Posterior vena cava (tissue), 2 donors: ENCODE data around the gene KCNG2. TPM values are rescaled to one million over a fixed set of nuclear protein-coding genes. Genes with fewer than 3 reads are reported as not detected.

Experiments
- DNase-seq: peaks from one replicate; pipeline ENCODE4 v3.0.0-alpha.2; 2020; ENCODE audit warnings: low spot score
- intact Hi-C, 2 donors: fragments of 100-400 bp; cut with DNase I; formaldehyde crosslinking; loops; one replicate each; pipeline versions ENCODE4 v1.14.1 to v1.14.2; 2022 to 2023
- total RNA-seq, 2 donors: library from RNA; stranded (reverse); fragmentation: NEBNext Ultra II Directional; extraction: Animal tissue kit (Norgen Biotek cat#: 25700); gene quantifications; one replicate each; pipeline ENCODE4 v1.2.1, GENCODE V29; 2021
- donor health status: DM: yes; HTN: yes; CAD: no.
- donor health status: DM: yes; HTN: yes; CAD: no.

The KCNG2 gene
- total RNA-seq, 2 donors from 2014 or later, result 0.38 to 0.56 TPM

DNA sequence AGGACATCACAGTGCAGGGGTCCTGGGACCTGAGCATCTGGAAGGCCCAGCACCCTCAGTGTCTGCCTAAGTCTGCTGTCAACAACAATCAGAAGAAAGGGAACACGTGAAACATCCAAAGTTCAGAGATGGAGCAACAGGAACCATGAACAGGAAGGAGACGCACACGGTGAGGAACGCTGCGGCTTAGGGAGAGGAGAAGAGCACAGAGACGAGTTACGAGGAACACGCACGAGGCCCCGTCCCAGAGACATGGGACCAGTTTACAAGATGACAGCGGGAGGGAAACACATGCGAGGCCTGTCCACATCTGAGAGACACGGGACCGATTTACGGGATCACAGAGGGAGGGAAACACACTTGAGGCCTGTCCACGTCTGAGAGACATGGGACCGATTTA lies 2.9 kb upstream of the KCNG2 start:
- DNase-seq, result peak; percentile 76
- intact Hi-C loops, result no loop called here

DNA sequence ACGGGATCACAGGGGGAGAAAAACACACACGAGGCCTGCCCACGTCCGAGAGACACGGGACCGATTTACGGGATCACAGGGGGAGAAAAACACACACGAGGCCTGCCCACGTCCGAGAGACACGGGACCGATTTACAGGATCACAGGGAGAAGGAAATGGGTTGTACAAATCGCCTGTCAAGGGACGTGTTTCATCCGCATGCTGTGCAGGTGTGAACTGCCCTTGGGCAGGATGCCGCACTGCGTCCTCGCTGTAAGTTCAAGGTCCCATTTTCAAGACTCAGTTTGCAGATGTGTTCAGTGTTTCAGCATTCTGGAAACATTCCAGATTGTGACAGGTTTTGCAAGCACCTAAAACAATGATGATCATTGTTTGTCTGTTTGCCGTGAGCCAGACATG lies 2.3 kb upstream of the KCNG2 start:
- peak; percentile 66 for DNase-seq
- intact Hi-C loops, result no loop called here

DNA sequence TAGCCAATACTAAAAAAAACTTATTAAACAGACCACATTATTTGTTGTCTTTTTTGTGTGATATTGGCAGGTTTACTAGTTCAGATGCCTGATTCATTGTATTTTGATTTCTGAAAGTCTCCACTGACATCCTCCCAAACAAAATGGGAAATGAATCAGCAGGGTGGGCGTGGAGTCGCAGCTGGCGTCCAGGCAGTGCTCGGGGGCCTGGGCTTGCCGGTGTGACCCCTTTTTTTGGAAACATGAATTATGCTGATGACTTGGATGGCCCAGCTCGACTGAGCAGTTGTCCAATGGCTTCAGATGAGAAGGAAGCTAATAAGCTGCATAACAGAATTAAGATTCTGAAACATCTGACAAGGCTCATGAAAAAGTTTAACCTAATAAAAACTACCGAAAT lies 1.7 kb upstream of the KCNG2 start:
- intact Hi-C loops, result no loop called here
- peak; percentile 34 for DNase-seq

DNA sequence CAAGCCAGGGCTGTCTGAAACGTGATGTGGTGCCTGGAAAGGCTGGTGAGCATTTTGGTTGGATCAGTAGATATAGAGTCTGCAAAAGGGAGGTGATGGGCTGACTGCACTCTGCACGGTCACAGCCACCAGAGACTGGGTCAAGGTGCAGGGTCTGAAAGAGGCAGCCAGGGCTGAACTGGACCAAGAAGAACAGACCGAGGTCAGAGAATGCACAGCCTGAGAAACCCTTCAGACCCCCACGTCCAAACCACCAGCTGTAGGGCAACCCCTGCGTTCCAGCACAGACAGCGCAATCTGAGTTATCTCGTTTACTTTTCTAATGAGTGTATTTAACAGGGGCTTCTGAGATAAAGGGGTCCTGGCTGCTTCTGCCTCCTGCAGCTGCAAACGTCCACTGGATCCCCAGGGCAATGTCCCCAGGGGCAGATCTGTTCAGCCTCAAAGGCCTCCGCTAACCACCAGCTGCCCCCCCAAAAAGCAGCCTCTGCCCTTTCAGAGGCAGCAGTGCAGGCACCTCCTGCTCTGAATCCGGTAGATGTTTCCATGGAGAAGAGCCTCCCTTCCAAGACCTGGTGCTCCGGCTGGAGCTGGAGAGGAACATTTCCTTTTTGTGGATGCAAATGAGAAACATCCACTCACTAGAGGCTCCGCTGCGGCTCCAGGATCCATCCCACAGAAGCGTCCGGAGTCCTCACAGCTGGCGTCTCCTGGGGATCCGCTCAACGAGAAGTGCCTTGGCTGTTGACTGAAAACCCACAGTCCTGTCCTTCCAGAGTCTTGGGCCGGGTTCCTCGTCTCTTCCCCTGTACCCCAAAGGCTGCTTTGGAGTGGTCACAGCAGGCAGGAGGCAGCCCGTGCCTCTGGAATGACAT lies 970 bp upstream of the KCNG2 start:
- intact Hi-C loops, result no loop called here
- peak; percentile 61 for DNase-seq

DNA sequence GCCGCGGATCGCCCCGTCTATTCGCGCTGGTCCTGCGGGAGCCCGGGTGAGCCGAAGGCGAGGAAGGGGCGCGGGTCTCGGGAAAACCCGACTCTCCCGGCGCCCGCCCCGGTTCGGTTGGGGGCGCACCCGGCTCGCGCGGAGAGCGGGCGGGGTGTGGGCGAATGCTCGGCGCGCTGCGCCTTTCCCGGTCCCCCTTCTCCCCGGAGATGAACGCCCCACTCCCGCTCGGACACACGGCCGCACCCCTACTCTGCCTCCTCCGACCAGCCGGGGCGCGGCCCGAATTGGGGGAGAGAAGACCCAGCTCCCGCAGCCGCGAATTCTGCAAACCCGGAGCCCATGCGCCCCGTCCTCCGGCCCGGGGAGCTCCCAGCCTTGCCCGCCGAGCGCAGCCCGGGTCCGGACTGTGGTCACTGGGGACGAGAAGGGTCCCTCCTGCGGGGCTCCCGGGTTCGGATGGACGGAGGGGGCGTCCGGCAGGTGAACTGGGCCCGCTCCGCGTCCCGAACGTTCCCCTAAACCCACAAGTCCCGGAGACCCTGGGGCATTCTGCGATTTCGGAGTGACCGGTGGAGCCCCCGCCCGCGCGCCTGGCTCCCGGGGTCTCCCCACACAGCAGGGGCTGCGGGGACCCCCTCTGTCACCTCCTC lies 734 bp downstream of the KCNG2 start:
- peak; percentile 72 for DNase-seq
- intact Hi-C loops, result no loop called here

DNA sequence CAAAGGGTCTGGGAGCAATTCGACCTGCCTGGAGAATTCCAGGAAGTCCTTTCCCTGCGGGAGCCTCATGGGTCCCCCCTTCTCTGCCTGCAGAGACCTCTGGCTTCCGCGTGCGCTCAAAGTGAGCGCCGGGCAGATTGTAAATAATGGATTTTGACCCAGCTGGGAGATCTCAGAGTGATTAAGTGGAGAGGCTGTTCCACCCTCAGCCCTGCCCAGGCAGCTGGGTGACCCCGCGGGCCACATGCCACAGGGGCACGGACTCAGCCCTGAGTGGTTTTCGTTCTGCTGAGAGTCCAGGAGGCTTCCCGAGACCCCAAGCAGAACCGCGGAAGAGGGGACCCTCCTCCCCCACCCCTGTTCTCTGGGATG lies 1.2 kb downstream of the KCNG2 start:
- intact Hi-C loops, result no loop called here
- DNase-seq, result peak; percentile 61

DNA sequence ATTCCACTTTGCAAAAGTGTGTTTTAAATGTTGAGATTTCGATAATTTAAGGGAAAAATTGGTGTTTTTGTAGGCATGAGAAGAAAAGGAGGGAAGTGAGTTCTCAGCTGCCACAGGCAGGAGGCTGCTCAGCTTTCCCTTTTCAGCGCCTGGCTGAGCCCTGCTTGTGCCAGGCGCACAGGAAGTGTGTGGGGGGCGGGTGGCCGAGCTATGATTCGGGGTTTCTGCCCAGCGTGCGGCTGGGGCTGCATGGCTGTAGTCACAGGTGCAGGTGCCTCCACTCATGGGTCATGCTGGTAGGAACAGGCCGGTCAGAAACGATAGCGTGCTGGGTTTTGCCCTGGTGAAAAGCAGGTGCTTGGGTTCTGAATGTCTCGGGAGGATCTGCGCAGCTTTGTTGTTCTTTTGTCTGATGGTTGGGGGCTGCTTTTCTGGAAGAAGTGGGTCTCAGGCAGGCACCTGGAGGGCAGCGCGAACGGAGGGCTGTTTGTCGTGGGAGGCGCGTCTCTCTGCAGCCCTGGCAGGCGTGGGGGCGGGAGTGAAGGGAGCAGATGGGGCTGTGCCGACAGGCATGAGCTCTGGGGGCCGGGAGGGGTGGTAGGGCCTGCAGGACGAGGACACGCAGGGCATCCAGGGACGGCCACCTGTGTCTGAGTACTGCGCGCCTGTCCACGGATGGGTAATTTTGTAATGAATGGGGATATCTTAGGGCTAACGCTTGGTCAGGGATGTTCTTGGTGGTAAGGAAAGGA lies 2.1 kb downstream of the KCNG2 start:
- intact Hi-C loops, result no loop called here

DNA sequence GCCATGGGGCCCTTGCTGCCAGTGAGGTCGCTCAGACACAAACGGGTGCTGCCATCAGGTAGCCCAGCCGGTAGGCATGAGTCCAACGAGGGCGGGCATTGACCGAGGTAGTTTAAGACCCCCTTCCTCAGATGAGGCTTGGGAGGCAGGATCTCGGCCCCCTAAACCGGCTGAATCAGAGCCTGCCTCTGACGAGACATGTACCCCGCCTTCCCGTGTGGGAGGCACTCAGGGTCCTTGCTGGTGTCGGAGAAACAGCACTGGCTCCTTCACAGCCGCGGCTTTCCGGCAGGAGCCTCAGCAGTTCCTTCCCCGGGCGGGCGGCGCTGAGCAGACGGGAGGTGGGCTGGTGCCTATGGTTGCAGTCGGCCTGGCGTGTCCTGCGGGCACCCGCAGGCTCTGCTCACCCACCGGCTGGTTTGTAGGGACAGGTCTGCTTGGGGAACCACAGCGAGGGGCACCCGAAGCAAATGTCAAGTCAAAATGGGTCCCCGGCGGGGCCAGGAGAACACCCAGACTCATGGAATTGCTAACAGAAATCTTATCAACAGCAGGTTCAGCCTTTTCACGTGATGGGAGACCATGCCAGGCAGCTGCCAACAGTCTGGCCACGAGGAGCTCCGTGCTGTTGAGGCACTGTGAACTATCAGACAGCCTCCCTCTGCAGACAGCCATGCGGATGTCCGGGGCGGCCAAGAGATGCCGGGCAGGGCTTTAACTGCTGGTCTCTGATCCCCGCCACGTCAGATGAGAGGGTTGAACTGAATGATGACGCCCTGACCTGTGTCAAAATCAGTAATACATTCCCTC lies 2.8 kb downstream of the KCNG2 start:
- DNase-seq, result peak; percentile 80

More for the DNA sequence above, 2.1 kb downstream of the KCNG2 start:
- peak; percentile 72 for DNase-seq

DNA sequence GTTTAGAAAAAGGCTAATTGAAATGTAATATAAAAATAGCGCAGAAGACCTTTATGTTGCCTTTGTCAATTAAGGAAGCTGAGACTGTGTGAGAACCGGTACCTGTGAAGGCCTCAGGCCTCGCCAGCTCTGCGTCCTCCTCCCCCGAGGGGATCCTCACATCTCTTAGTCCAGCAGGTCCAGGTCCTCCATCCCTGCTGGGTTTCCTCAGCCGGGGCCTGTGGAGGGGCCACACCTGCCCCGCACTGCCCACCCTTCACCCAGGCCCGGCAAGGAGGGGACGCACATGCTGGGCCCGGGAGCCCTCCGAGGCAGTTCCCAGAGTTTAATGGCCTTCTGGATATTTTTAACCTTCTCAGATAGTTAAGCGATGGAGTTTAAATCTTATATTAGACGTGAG lies 3.5 kb downstream of the KCNG2 start:
- intact Hi-C loops, result no loop called here
- DNase-seq, result peak; percentile 63

More for the DNA sequence above, 2.8 kb downstream of the KCNG2 start:
- intact Hi-C loops, result no loop called here

DNA sequence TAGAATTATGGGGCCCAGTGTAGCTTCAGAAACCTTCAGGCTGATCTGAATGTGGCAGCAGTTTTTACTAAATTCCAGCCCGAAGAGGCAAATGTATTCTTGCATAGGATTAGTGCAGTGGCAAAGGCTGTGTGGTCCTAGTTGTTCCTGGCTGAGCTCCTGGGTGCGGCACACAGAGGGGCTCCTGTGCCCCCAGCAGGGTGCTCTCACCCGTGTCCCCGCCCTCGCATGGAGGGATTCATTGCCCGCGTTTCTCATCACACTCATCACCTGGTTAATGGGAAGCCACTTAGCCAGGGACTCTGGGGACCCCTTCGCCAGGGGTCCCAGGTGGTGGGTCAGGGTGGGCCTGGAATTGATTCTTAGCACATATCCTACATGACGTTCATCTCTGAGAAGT lies 3.9 kb downstream of the KCNG2 start:
- intact Hi-C loops, result no loop called here
- DNase-seq, result peak; percentile 38

DNA sequence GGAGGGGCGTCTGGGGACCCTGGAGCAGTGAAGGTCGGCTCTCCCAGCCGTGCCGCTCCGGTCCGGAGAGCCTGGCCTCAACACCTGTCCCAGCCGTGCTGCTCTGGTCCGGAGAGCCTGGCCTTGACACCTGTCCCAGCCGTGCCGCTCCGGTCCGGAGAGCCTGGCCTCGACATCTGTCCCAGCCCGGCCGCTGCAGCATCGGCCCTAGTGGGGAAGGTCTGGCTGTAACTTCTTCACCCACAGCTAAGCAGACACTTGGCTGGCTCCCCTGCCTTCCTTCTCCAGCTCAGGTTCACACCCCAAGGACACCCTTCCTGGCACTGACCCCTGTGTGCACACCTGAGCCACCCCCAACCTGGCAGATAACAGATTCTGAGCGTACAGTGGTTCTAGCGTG lies 4.6 kb downstream of the KCNG2 start:
- DNase-seq, result peak; percentile 63

DNA sequence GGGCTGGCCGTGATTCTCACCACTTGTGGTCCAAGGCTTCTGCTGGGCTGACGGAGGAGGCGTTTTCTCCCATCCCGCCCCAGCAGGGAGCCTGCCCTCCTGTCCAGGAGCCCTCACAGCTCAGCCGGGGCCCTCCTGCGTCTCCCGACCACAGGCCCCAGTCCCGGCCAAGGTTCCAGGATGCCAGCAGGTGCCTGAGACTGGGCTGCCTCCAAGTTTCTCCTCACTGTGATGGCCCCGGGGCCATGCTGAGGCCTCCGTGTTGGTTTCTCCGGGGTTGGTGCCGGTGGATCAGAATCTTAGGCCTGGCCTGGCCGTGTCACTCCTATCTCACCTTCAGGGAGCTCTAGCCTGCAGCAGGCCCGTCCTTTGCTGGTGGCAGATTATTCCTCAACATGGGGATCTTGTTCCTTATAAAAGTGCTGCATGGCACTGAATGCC lies 5.9 kb downstream of the KCNG2 start:
- intact Hi-C loops, result no loop called here
- DNase-seq, result peak; percentile 73

More for the DNA sequence above, 4.6 kb downstream of the KCNG2 start:
- intact Hi-C loops, result no loop called here

DNA sequence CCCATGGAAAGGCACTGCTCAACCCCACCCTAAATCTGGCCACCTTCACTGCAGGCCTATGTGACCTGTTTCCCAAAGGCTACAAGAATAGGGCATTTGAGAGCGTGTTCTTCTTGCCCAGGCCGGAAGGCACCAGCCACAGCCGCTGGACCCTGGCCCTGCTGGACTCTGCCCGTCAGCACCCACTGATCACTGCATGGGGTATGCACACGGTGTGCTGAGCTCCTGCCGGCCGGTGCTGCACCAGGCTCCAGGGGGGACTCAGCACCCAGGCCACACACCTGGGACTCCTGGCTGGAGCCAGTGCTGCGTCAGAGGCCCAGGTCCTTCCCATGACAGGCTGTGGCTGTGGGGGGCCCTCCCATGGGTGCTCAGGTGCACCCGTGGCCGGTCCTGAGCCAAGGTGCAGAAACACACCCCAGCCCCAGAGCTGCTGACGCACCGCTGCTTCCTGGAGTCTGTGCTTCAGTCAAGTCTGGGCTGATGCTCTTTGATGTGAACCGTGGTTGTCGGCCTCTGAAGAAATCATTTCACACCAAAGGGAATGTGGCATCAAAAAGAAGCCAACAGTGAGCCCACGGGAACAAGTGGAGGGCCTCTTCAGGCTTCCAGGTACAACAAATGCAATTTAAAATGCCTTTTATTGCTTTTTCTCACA lies 6.5 kb downstream of the KCNG2 start:
- intact Hi-C loops, result no loop called here
- peak; percentile 58 for DNase-seq

DNA sequence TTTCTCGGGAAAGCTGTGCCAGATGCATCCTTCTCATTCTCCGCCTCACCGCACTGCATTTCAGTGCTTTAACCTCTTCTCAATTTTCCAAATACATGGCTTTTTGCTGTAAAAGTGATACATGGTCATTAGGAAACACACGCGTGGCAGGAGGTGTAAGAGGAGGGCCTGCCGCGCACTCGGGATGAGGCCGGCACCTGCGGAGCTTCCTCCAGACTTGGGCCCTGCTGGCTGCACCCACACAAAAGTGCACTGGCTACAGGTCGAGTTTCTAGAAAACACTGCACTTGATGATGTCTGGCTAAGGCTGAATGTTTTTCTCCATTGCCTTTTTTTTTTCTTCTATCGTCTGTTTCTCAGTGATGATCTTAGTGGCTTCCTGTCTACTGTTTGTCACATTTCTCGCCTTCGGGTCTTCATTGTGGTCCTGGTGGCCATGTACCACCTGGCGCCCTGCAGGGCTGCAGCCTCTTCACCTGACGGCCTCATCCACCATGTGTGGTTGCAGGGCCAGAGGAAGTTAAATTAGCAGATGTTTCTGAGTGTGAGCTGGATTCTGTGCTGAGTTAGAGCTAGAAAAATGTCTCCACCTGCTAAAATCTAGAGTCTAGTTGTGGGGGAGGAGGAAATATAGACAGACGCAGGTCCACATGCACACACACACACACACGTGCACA lies 7.6 kb downstream of the KCNG2 start:
- no peak for DNase-seq
- intact Hi-C loops, result no loop called here

DNA sequence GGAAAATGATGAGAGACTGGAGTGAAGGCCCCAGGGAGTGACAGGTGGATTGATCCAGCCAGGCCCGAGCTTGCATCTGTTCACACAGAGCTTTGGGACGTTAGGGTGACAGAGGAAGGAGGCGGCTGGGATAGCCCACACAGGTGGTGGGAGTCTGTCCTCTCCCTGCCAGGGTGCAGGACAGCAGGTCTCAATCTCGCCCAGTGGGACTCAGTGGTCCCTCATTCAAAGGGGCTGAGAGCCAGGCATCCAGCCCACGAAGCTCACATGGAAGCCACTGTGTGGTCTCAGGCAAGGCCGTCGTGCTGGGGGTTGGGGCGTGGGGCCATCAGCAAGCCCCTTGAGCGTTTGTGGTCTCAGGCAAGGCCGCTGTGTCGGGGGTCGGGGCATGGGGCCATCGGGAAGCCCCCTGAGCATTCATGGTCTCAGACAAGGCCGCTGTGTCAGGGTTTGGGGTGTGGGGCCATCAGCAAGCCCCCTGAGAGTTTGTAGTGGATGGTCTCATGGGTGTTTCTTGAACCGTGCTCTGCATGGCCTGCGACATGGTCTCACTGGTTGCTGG lies 8.3 kb downstream of the KCNG2 start:
- intact Hi-C loops, result no loop called here
- no peak for DNase-seq

DNA sequence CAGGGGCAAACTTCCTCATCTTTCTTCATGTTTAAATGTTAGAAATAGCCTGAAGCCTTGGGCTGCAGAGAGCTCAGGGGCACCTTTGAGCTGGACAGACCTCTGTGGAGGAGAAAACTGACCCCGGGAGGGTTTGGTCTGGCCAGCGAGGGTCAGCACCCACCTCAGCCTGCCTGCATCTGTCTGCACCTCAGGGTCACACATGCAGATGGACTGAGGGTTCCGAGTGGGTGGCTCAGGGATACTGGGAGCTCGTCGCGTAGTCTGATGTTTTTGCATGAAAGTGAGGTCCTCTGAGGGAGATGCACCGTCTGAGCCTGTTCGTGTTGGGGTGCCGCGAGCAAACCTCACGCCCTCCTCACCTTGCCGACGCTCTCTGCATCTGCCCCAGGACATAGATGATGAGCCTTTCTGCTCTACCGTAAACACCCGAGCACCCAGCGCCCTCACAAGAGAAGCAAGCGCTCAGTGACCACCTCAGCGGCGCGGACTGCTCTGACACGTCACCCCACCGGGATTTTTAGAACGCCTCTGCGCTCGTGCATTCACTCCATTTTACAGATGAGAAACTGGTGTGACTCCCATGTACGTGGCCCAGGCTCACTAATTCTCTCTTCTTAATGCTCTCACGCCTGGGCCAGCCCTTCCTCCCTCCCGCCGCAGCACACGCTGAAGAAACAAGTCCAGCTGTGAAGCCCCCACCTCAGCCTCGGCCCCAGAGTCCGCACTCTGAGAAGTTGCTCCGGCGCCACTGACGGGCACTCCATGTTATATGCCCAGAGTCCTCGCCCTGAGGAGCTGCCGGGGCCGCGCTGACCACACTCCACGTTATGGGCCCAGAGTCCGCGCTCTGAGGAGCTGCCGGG lies 9.5 kb downstream of the KCNG2 start:
- peak; percentile 49 for DNase-seq
- intact Hi-C loops, result no loop called here
